Measurements from ENCODE around the gene GRAMD4. TPM values are rescaled to one million over a fixed set of nuclear protein-coding genes. Genes with fewer than 3 reads are reported as not detected.

GRAMD4 gene
- total and polyA plus RNA-seq, 10 of the 15 experiments (the other 5 are each of a cell fraction or from before 2014, with no cell fraction given) = 0.21 to 45.5 (median 10.6) TPM

GRCh38 chr22:46587492-46588278, 32.5 kb upstream of the GRAMD4 start (continued):
- no peak for TF ChIP-seq FOXK2 (IDR thresholded peaks at IDR 0.05)
- no peak for TF ChIP-seq YBX1 (IDR thresholded peaks at IDR 0.05)
- no peak for TF ChIP-seq NR2C2 (IDR thresholded peaks at IDR 0.05; ENCODE audit: borderline replicate concordance, control insufficient read depth, insufficient read length, low read depth)
- no peak for TF ChIP-seq TARDBP (IDR thresholded peaks at IDR 0.05; ENCODE audit: borderline replicate concordance)
- no peak for TF ChIP-seq CHD1 (IDR thresholded peaks at IDR 0.05; ENCODE audit: low read depth, low read length)
- TF ChIP-seq CUX1 (IDR thresholded peaks at IDR 0.05; ENCODE audit: insufficient replicate concordance, low read depth, low read length) = no peak
